HepG2 (cell line): Measurements from ENCODE around the gene INKA2. TPM values are rescaled to one million over a fixed set of nuclear protein-coding genes. Genes with fewer than 3 reads are reported as not detected.

Experiments
- ATAC-seq: fragments of 200-7000 bp; cut with Tn5 transposase; 3 replicates; pipeline ENCODE4 v1.9.1; 2020; ENCODE audit warnings: mild to moderate bottlenecking, moderate library complexity
- BruUV-seq: library from RNA; stranded (reverse); fragments of 400-500 nt; replicated peaks from 2 replicates; lab custom pipeline; 2021; lab: Mats Ljungman, UMichigan
- CTCF ChIA-PET: fragments of 300-600 bp; formaldehyde crosslinking; extraction: SDS; loops from one replicate; lab custom pipeline; 2021; ENCODE audit warnings: low total read pairs, inconsistent platforms, low intra/inter-chr PET ratio; lab: Yijun Ruan, JAX
- POLR2A ChIA-PET: fragments of 350-600 bp; sonication (Branson Sonifier 250); formaldehyde crosslinking; loops from one replicate; lab custom pipeline; 2020; ENCODE audit warnings: antibody characterized with exemption, inconsistent platforms; lab: Yijun Ruan, JAX
- DNase-seq: peaks from one replicate; pipeline ENCODE4 v3.0.0-alpha.2; 2015; ENCODE audit warnings: low spot score
- FAIRE-seq: peaks from 3 replicates; lab custom pipeline; 2011; peaks lifted over from hg19 to GRCh38; lab: Jason Lieb, UNC
- H2AFZ ChIP-seq: one replicate; pipeline ENCODE4 v1.6.1; 2011; ENCODE audit warnings: low read length, inconsistent platforms
- H3K27ac ChIP-seq: fragments of 300-600 bp; 3 replicates; pipeline ENCODE4 v1.8.0; 2011; ENCODE audit warnings: mixed run types, mild to moderate bottlenecking, mixed read lengths, low read length, inconsistent platforms; ENCODE audit not compliant: insufficient read depth; ENCODE audit errors: extremely low read length
- H3K27me3 ChIP-seq, 2 experiments: fragments of 200-600 bp in 1 of 2; 2 replicates in 1 of 2; 3 replicates in 1 of 2; pipeline versions ENCODE4 v1.6.0 to v1.8.0; 2011; ENCODE audit warnings: low read length in 2 of 2, mild to moderate bottlenecking in 2 of 2, moderate library complexity in 2 of 2, inconsistent platforms in 1 of 2; ENCODE audit not compliant: insufficient read depth in 2 of 2, control insufficient read depth in 1 of 2
- H3K36me3 ChIP-seq, 2 experiments: fragments of 200-600 bp in 1 of 2; replicated peaks in 1 of 2; 2 replicates in 1 of 2; 3 replicates in 1 of 2; pipeline versions ENCODE4 v1.5.1 to v1.8.0; 2011; ENCODE audit warnings: low read length in 2 of 2, inconsistent platforms in 1 of 2; ENCODE audit not compliant: insufficient read depth in 2 of 2, control insufficient read depth in 1 of 2
- H3K4me1 ChIP-seq: 2 replicates; pipeline ENCODE4 v1.5.1; 2012; ENCODE audit warnings: low read length, inconsistent platforms; ENCODE audit not compliant: insufficient read depth
- H3K4me2 ChIP-seq: 2 replicates; pipeline ENCODE4 v1.6.0; 2011; ENCODE audit warnings: low read depth, low read length, inconsistent platforms
- H3K4me3 ChIP-seq, 3 experiments: fragments of 200-600 bp in 1 of 3; sonication (generic), shearing (Covaris generic) in 1 of 3; replicated peaks in 1 of 3; 2 replicates each; pipeline ENCODE4 v1.5.1; 2011 to 2016; ENCODE audit warnings: low read length in 3 of 3, inconsistent platforms in 2 of 3, low read depth in 2 of 3, mild to moderate bottlenecking in 2 of 3, control low read depth in 1 of 3, mixed read lengths in 1 of 3; ENCODE audit not compliant: insufficient read depth in 1 of 3
- H3K79me2 ChIP-seq: one replicate; pipeline ENCODE4 v1.6.1; 2011; ENCODE audit warnings: low read length, inconsistent platforms; ENCODE audit not compliant: insufficient read depth
- H3K9ac ChIP-seq: 2 replicates; pipeline ENCODE4 v1.6.0; 2011; ENCODE audit warnings: mild to moderate bottlenecking, low read depth, low read length, inconsistent platforms; ENCODE audit not compliant: insufficient read depth
- H3K9me3 ChIP-seq: 2 replicates; pipeline ENCODE4 v1.5.1; 2012; ENCODE audit warnings: mild to moderate bottlenecking, low read length
- H4K20me1 ChIP-seq: 2 replicates; pipeline ENCODE4 v1.6.0; 2011; ENCODE audit warnings: inconsistent platforms, mild to moderate bottlenecking, low read length, moderate library complexity; ENCODE audit not compliant: insufficient read depth
- ARNTL ChIP-seq: sonication (generic); formaldehyde crosslinking; IDR thresholded peaks from 2 replicates; pipeline ENCODE4 v1.4.0; 2020; ENCODE audit warnings: mild to moderate bottlenecking, missing genetic modification reagents
- ATAD3A ChIP-seq: sonication (generic); formaldehyde crosslinking; IDR thresholded peaks from 2 replicates; pipeline ENCODE4 v1.4.0; 2020; ENCODE audit warnings: missing genetic modification reagents
- ATM ChIP-seq: fragments of 450-650 bp; IDR thresholded peaks from 2 replicates; pipeline ENCODE4 v1.7.1; 2017; ENCODE audit warnings: mild to moderate bottlenecking, borderline replicate concordance
- CBX2 ChIP-seq, 2 experiments: fragments of 200-600 bp in 1 of 2; sonication (generic); formaldehyde crosslinking in 1 of 2; IDR thresholded peaks; 2 replicates each; pipeline versions ENCODE4 v1.7.0 to v1.8.1; 2018 to 2022; ENCODE audit warnings: low read depth in 2 of 2, low read length in 1 of 2, mild to moderate bottlenecking in 1 of 2, missing genetic modification reagents in 1 of 2
- CHCHD3 ChIP-seq: sonication (generic); formaldehyde crosslinking; IDR thresholded peaks from 2 replicates; pipeline ENCODE4 v1.8.0; 2022; ENCODE audit warnings: mild to moderate bottlenecking, missing genetic modification reagents, moderate library complexity
- FOSL1 ChIP-seq: sonication (generic); formaldehyde crosslinking; IDR thresholded peaks from 2 replicates; pipeline ENCODE4 v1.9.0; 2021; ENCODE audit warnings: missing genetic modification reagents, borderline replicate concordance
- SOX13 ChIP-seq, 3 experiments: fragments of 450-650 bp in 1 of 3; sonication (generic) in 1 of 3; formaldehyde crosslinking in 1 of 3; IDR thresholded peaks in 2 of 3; conservative IDR thresholded peaks in 1 of 3; 2 replicates each; pipeline versions ENCODE4 v1.5.0 to v1.6.1; 2016 to 2020; ENCODE audit warnings: antibody characterized with exemption in 1 of 3, mild to moderate bottlenecking in 1 of 3, missing compliant biosample characterization in 1 of 3, missing genetic modification reagents in 1 of 3, moderate library complexity in 1 of 3
- U2AF1 ChIP-seq: fragments of 200-400 bp; formaldehyde crosslinking; optimal IDR thresholded peaks from 2 replicates; pipeline ENCODE3; 2017; ENCODE audit warnings: mild to moderate bottlenecking, low read depth, low read length
- ZNF224 ChIP-seq: sonication (generic); formaldehyde crosslinking; IDR thresholded peaks from 2 replicates; pipeline ENCODE4 v1.5.0; 2020; ENCODE audit warnings: mild to moderate bottlenecking, missing genetic modification reagents
- ZSCAN12 ChIP-seq: sonication (generic); formaldehyde crosslinking; IDR thresholded peaks from 2 replicates; pipeline ENCODE4 v1.9.0; 2021; ENCODE audit warnings: mild to moderate bottlenecking, missing genetic modification reagents
- ZSCAN21 ChIP-seq: sonication (generic); formaldehyde crosslinking; IDR thresholded peaks from 2 replicates; pipeline ENCODE4 v1.8.0; 2022; ENCODE audit warnings: mild to moderate bottlenecking, missing genetic modification reagents, moderate library complexity, borderline replicate concordance
- whole genome bisulfite sequencing: methylation state at CpG from one replicate; pipeline ENCODE4 v1.1.6; 2017; ENCODE audit warnings: low lambda C conversion rate; 5-methylcytosine and 5-hydroxymethylcytosine counted together
- in situ Hi-C: cut with HindIII; loops from 2 replicates; pipeline ENCODE4 v1.10.0; 2017; ENCODE audit warnings: low pct_unique_long_range_greater_than_20kb; ENCODE audit not compliant: extremely low pct_ligation_motif_present
- intact Hi-C: fragments of 100-400 bp; cut with micrococcal nuclease; formaldehyde crosslinking; loops from one replicate; pipeline ENCODE4 v1.10.0; 2022; ENCODE audit not compliant: unreplicated experiment
- polyA plus RNA-seq, 8 experiments: library from polyadenylated mRNA; depleted of rRNA in 3 of 8; stranded (reverse) in 7 of 8; unstranded in 1 of 8; fragments of >200 nt; fragmentation: Illumina TruSeq in 4 of 8; extraction: Trizol in 4 of 8; gene quantifications; 2 replicates each; pipeline versions ENCODE4 v1.2.1 to v1.2.3, GENCODE V29; 2011 to 2016; ENCODE audit warnings: low read depth in 4 of 8, missing spikeins in 1 of 8, mixed read lengths in 1 of 8; ENCODE audit not compliant: insufficient read depth in 1 of 8
- total RNA-seq, 5 experiments: library from RNA; depleted of rRNA; stranded (reverse); fragments of >200 nt; fragmentation: Illumina TruSeq; extraction: Trizol; gene quantifications; 2 replicates each; pipeline ENCODE4 v1.2.3, GENCODE V29; 2016; ENCODE audit warnings: low read depth in 1 of 5
- TF ChIP-seq, protein P1 (sequence below): sonication (generic); formaldehyde crosslinking; conservative IDR thresholded peaks from 2 replicates; pipeline ENCODE4 v1.4.0; 2020; ENCODE audit warnings: missing genetic modification reagents
- TF ChIP-seq, protein P2 (sequence below): sonication (generic); formaldehyde crosslinking; IDR thresholded peaks from 2 replicates; pipeline ENCODE4 v1.4.0; 2020; ENCODE audit warnings: mild to moderate bottlenecking, missing genetic modification reagents, borderline replicate concordance
- TF ChIP-seq, protein P3 (sequence below): sonication (generic); formaldehyde crosslinking; IDR thresholded peaks from 2 replicates; pipeline ENCODE4 v1.4.0; 2020; ENCODE audit warnings: mild to moderate bottlenecking, missing genetic modification reagents

The INKA2 gene
- total and polyA plus RNA-seq, 2 of the 13 experiments (the other 11 are each of a cell fraction or from before 2014, with no cell fraction given) = 2.6 to 4.6 TPM

DNA sequence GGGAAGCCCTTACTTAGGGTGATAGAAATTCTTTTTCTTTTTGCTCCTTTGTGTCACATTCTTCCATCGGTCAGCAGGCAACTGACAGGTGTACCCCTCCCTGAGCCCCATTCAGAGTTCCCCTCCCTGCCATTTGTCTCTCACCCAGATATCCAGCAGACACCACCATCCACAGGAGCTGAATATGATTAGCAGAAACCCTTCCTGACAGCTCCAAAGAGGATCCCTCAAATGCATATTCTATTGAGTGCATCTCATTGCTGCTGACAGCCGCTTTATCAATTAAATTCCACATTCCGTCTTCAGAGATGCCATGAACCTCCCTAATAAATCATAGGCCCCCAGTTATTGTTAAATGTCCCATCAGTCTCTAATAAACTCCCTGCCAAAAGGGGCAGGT lies 10.4 kb upstream of the INKA2 start:
- ChIA-PET CTCF (no interaction called here), POLR2A (no interaction called here)
- Histone ChIP-seq H3K4me3 (no peak overlapping the region), H3K27me3 (no peaks in the 10 kb centered on the region), H4K20me1 (no peaks in the 10 kb centered on the region; the same call in 1 of the 2 replicates), H3K27ac (no peak overlapping the region), H3K4me1 (peaks cover 29% of the 10 kb centered on the region), H3K36me3 (no peaks in the 10 kb centered on the region), H3K9ac (no peak overlapping the region), H2AFZ (no peak overlapping the region), H3K79me2 (no peaks in the 10 kb centered on the region), H3K9me3 (no peaks in the 10 kb centered on the region), H3K4me2 (no peak overlapping the region)
- DNase-seq (no peak), FAIRE-seq (no peak), ATAC-seq (no peak)
- intact Hi-C loops = no loop called here
- in situ Hi-C loops = no loop called here
- 61% methylated on average over 3 of the region's 3 CpGs for WGBS
- no TSS peak for BruUV-seq
- TF ChIP-seq ATM (no peak), ATAD3A (no peak), FOSL1 (CRISPR knock-in tag) (no peak), CBX2 (IDR thresholded peaks at IDR 0.05; ENCODE audit: low read depth, low read length) (no peak), CBX2 (CRISPR knock-in tag; IDR thresholded peaks at IDR 0.05; ENCODE audit: low read depth) (no peak), ZNF224 (CRISPR knock-in tag) (no peak), ZSCAN21 (CRISPR knock-in tag) (no peak), ZSCAN12 (no peak), SOX13 (IDR thresholded peaks at IDR 0.05) (no peak), SOX13 (CRISPR knock-in tag; conservative IDR thresholded peaks at IDR 0.05 in 1 of 2, IDR thresholded peaks at IDR 0.05 in 1 of 2) (no peak), U2AF1 (no peak), ARNTL (CRISPR knock-in tag) (no peak), CHCHD3 (CRISPR knock-in tag) (no peak)
- TF ChIP-seq, protein P1, sequence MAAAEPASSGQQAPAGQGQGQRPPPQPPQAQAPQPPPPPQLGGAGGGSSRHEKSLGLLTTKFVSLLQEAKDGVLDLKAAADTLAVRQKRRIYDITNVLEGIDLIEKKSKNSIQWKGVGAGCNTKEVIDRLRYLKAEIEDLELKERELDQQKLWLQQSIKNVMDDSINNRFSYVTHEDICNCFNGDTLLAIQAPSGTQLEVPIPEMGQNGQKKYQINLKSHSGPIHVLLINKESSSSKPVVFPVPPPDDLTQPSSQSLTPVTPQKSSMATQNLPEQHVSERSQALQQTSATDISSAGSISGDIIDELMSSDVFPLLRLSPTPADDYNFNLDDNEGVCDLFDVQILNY (CRISPR knock-in tag) = no peak
- TF ChIP-seq, protein P2, sequence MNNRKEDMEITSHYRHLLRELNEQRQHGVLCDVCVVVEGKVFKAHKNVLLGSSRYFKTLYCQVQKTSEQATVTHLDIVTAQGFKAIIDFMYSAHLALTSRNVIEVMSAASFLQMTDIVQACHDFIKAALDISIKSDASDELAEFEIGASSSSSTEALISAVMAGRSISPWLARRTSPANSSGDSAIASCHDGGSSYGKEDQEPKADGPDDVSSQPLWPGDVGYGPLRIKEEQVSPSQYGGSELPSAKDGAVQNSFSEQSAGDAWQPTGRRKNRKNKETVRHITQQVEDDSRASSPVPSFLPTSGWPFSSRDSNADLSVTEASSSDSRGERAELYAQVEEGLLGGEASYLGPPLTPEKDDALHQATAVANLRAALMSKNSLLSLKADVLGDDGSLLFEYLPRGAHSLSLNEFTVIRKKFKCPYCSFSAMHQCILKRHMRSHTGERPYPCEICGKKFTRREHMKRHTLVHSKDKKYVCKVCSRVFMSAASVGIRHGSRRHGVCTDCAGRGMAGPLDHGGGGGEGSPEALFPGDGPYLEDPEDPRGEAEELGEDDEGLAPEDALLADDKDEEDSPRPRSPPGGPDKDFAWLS (CRISPR knock-in tag) = no peak
- TF ChIP-seq, protein P3, sequence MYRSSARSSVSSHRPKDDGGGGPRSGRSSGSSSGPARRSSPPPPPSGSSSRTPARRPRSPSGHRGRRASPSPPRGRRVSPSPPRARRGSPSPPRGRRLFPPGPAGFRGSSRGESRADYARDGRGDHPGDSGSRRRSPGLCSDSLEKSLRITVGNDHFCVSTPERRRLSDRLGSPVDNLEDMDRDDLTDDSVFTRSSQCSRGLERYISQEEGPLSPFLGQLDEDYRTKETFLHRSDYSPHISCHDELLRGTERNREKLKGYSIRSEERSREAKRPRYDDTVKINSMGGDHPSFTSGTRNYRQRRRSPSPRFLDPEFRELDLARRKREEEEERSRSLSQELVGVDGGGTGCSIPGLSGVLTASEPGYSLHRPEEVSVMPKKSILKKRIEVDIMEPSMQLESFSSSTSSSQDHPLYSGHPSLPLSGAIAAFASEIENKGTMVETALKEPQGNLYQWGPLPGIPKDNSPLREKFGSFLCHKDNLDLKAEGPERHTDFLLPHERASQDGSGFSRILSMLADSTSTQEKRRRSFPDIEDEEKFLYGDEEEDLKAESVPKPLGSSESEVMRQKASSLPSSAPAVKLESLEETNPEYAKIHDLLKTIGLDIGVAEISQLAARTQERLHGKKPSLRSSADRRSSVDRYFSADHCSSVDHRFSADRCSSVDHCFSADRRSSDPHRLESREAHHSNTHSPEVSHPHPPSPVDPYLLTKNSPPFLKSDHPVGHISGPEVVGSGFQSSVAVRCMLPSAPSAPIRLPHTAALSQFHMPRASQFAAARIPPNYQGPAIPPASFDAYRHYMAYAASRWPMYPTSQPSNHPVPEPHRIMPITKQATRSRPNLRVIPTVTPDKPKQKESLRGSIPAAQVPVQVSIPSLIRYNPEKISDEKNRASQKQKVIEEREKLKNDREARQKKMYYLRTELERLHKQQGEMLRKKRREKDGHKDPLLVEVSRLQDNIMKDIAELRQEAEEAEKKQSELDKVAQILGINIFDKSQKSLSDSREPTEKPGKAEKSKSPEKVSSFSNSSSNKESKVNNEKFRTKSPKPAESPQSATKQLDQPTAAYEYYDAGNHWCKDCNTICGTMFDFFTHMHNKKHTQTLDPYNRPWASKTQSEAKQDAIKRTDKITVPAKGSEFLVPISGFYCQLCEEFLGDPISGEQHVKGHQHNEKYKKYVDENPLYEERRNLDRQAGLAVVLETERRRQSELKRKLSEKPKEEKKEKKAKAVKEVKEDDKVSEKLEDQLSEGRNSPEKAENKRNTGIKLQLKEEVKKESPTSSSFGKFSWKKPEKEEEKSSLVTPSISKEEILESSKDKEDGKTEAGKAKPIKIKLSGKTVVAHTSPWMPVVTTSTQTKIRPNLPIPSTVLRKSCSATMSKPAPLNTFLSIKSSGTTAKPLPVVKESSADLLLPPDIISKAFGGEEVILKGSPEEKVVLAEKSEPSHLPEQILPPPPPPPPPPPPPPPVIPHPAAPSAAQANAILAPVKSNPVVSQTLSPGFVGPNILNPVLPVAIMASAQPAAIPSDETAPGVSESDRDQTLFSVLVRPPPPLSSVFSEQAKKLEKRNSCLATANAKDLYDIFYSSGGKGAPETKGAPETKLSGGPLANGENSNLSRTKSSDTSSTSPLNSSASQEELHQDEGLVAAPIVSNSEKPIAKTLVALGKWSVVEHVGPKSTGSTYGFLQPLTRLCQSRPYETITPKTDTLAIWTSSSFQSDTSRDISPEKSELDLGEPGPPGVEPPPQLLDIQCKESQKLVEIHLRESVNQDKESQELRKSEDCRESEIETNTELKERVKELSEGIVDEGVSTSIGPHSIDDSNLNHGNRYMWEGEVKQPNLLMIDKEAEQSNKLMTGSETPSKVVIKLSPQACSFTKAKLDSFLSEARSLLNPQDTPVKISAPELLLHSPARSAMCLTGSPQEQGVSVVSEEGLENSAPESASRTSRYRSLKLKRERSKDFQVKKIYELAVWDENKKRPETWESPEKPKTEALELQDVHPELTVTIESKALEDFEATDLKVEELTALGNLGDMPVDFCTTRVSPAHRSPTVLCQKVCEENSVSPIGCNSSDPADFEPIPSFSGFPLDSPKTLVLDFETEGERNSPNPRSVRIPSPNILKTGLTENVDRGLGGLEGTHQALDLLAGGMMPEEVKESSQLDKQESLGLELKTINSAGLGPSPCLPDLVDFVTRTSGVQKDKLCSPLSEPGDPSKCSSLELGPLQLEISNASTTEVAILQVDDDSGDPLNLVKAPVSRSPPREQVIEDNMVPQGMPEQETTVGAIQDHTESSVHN (CRISPR knock-in tag) = no peak
